Neural crest cell (in vitro differentiated cells): ENCODE results near the gene ANKS1A. TPM values are rescaled to one million over a fixed set of nuclear protein-coding genes. Genes with fewer than 3 reads are reported as not detected.

ENCODE experiments used
- DNase-seq: peaks from one replicate; pipeline ENCODE4 v3.0.0; 2021; ENCODE audit warnings: low read depth, mixed read lengths, low spot score
- H3K27ac Mint-ChIP-seq: one replicate; pipeline ENCODE4 v1.8.0; 2021; ENCODE audit warnings: mild to moderate bottlenecking, mixed read lengths; ENCODE audit not compliant: unreplicated experiment
- H3K27me3 Mint-ChIP-seq: 2 replicates; pipeline ENCODE4 v1.8.0; 2021; ENCODE audit warnings: low read depth, mild to moderate bottlenecking, mixed read lengths
- H3K36me3 Mint-ChIP-seq: 2 replicates; pipeline ENCODE4 v1.8.0; 2021; ENCODE audit warnings: low read depth, mild to moderate bottlenecking, mixed read lengths
- H3K4me1 Mint-ChIP-seq: 2 replicates; pipeline ENCODE4 v1.8.0; 2021; ENCODE audit warnings: mixed read lengths
- H3K4me3 Mint-ChIP-seq: one replicate; pipeline ENCODE4 v1.8.0; 2021; ENCODE audit warnings: mild to moderate bottlenecking, mixed read lengths
- H3K9me3 Mint-ChIP-seq: 2 replicates; pipeline ENCODE4 v1.8.0; 2021; ENCODE audit warnings: mixed read lengths
- total RNA-seq: library from RNA; stranded (reverse); gene quantifications from 2 replicates; pipeline ENCODE4 v1.2.1, GENCODE V29; 2021
- TF ChIP-seq, protein P1 (sequence below): fragments of 200-600 bp; sonication (generic); conservative IDR thresholded peaks from 2 replicates; pipeline ENCODE4 v1.5.0; 2021; ENCODE audit warnings: antibody characterized with exemption, mild to moderate bottlenecking

Gene ANKS1A
- total RNA-seq, 1 donor from 2014 or later = 33.2 TPM

DNA sequence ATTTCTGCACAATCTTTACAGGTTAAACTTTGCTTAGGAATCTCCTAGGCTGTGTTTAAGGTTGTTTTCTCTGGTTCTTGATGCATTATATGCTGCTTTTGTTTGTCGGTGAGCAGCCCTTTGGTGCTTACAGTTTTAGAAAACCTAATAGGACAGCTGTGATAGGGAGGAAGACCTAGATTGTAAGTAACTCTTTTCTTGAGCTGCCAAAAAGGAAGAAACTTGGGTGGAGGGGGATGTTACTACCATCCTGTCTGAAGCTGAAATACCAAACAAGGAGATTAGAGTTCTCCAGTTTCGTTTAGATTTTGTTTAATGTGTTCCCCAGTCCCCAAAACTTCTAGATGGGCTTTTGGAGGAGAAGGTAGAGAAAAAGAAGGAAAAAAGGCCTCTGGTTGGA is 72.0 kb downstream of the ANKS1A start:
- TF ChIP-seq, protein P1, sequence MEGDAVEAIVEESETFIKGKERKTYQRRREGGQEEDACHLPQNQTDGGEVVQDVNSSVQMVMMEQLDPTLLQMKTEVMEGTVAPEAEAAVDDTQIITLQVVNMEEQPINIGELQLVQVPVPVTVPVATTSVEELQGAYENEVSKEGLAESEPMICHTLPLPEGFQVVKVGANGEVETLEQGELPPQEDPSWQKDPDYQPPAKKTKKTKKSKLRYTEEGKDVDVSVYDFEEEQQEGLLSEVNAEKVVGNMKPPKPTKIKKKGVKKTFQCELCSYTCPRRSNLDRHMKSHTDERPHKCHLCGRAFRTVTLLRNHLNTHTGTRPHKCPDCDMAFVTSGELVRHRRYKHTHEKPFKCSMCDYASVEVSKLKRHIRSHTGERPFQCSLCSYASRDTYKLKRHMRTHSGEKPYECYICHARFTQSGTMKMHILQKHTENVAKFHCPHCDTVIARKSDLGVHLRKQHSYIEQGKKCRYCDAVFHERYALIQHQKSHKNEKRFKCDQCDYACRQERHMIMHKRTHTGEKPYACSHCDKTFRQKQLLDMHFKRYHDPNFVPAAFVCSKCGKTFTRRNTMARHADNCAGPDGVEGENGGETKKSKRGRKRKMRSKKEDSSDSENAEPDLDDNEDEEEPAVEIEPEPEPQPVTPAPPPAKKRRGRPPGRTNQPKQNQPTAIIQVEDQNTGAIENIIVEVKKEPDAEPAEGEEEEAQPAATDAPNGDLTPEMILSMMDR = no peak
- no peak overlapping the region for H3K27ac Mint-ChIP-seq

DNA sequence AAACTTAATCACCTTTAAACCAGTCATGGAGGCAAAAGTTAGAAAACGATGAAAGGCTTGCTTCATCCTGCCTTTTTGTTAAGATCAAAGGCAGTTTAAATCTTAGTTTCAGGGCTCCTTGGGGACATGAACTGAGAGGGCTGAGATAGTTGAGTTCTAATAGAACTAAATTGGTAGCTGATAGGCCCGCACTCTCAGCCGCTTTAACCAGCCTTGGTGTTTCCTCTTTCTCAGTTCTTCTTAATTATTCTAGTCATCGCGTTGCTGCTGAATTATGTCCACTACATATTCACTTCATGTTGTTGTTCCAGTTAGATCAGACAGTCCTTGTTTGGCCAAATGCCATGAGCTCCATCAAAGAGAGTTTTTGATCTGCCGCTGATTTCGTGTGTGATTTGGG is 72.5 kb downstream of the ANKS1A start:
- Mint-ChIP-seq H3K27ac (peak overlapping the region; percentile 78), H3K27me3 (no peaks in the 10 kb centered on the region), H3K4me1 (no peaks in the 10 kb centered on the region), H3K9me3 (no peaks in the 10 kb centered on the region), H3K36me3 (no peaks in the 10 kb centered on the region), H3K4me3 (no peak overlapping the region)
- DNase-seq = no peak
- TF ChIP-seq, protein P1 = no peak

More for the DNA sequence above, 72.0 kb downstream of the ANKS1A start:
- no peaks in the 10 kb centered on the region for H3K27me3 Mint-ChIP-seq
- H3K9me3 Mint-ChIP-seq = no peaks in the 10 kb centered on the region
- H3K4me3 Mint-ChIP-seq = no peak overlapping the region
- DNase-seq = no peak
- peaks cover 3% of the 10 kb centered on the region for H3K4me1 Mint-ChIP-seq
- H3K36me3 Mint-ChIP-seq = no peaks in the 10 kb centered on the region

DNA sequence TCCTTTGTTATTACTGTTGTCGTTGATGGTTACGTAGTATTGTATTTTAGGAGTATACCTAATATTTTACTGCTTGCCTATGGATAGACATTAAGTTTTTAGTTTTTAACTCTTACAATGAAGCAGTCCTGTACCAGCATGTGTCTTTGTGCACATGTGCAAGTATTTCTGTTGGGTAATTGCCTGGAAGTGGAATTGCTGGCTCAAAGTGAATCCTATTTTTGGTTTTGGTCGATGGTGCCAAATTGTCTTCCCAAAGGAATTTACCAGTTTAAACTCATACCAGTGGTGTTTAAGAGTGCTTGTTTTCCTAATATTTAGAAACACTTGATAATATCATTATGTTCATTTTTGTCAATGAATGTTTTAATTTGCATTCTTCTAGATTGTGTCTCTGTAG is 75.5 kb downstream of the ANKS1A start:
- no peaks in the 10 kb centered on the region for H3K4me1 Mint-ChIP-seq
- no peak overlapping the region for H3K4me3 Mint-ChIP-seq
- TF ChIP-seq, protein P1 = no peak
- no peaks in the 10 kb centered on the region for H3K27me3 Mint-ChIP-seq
- H3K27ac Mint-ChIP-seq = no peak overlapping the region
- H3K36me3 Mint-ChIP-seq = no peaks in the 10 kb centered on the region
- H3K9me3 Mint-ChIP-seq = no peaks in the 10 kb centered on the region
- DNase-seq = no peak

DNA sequence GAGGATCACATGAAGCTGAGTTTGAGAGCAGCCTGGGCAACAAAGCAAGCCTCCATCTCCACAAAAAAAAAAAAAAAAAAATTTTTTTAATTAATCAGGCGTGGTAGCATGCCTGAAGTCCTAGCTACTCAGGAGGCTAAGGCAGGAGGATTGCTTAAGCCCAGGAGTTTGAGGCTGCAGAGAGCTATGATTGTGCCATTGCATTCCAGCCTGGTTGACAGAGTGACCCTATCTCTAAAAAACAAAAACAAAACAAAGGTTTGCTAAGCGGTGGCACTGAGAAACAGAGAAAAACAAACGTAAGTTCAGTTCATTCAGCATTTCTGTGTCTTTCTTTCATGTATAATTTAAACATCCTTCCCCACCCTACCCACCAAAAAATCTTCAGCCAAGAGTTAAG is 78.4 kb downstream of the ANKS1A start:
- Mint-ChIP-seq H3K9me3 (no peaks in the 10 kb centered on the region), H3K4me3 (no peak overlapping the region), H3K27ac (no peak overlapping the region), H3K36me3 (no peaks in the 10 kb centered on the region), H3K4me1 (no peaks in the 10 kb centered on the region), H3K27me3 (no peaks in the 10 kb centered on the region)
- TF ChIP-seq, protein P1 = no peak
- DNase-seq = no peak

DNA sequence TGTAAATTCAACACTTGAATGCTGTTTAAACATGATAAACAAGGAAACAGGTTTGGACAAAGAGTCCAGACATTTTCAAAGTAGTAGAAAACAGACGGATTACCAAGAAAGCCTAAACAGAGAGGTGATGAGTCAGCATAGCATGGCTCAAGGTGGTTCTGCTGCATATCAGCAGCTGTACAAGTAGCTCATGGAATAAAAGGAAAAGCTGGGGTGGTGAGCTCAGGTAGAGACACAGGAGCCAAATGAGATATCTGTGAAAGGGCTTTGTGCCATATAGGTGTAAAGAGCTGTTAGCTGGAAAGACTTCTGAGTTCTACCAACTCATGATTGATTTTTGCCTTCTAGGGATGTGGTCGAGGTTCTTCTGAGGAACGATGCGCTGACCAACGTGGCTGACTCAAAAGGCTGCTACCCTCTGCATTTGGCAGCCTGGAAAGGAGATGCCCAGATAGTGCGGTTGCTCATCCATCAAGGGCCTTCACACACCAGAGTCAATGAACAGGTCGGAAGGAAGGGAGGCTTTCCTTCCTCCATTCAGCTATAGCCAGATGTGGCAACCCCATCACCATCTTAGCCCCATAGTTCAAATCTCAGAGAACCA is 80.7 kb downstream of the ANKS1A start:
- Mint-ChIP-seq H3K9me3 (no peaks in the 10 kb centered on the region), H3K27me3 (no peaks in the 10 kb centered on the region), H3K27ac (no peak overlapping the region), H3K4me1 (no peaks in the 10 kb centered on the region), H3K36me3 (peaks cover 2% of the 10 kb centered on the region), H3K4me3 (no peak overlapping the region)
- TF ChIP-seq, protein P1 = no peak
- DNase-seq = no peak
